Skeletal muscle satellite cell (primary cell): Measurements from ENCODE around the gene CFAP46.
"Not testable (repeated sequence)": the region's sequence is repeated elsewhere in the genome, so short reads cannot be mapped to it uniquely, and the experiment has no call there.

Experiments used
- H3K27me3 ChIP-seq: 2 replicates; pipeline ENCODE4 v1.7.0; 2013; ENCODE audit warnings: low read length; ENCODE audit not compliant: control insufficient read depth, insufficient read depth
- H3K36me3 ChIP-seq: 2 replicates; pipeline ENCODE4 v1.7.0; 2013; ENCODE audit warnings: mild to moderate bottlenecking, control low read depth, low read length; ENCODE audit not compliant: insufficient read depth
- H3K4me1 ChIP-seq: 2 replicates; pipeline ENCODE4 v1.7.0; 2013; ENCODE audit warnings: low read length; ENCODE audit not compliant: control insufficient read depth, insufficient read depth
- H3K4me2 ChIP-seq: 2 replicates; pipeline ENCODE4 v1.7.0; 2013; ENCODE audit warnings: mild to moderate bottlenecking, low read length
- H3K4me3 ChIP-seq: 2 replicates; pipeline ENCODE4 v1.7.0; 2013; ENCODE audit warnings: low read length
- H3K9ac ChIP-seq: 2 replicates; pipeline ENCODE4 v1.7.0; 2013; ENCODE audit warnings: mild to moderate bottlenecking, low read depth, low read length, moderate library complexity
- H3K9me3 ChIP-seq: replicated peaks from 2 replicates; pipeline ENCODE4 v1.7.0; 2013; ENCODE audit warnings: mild to moderate bottlenecking, control low read depth, low read length

Gene CFAP46

DNA sequence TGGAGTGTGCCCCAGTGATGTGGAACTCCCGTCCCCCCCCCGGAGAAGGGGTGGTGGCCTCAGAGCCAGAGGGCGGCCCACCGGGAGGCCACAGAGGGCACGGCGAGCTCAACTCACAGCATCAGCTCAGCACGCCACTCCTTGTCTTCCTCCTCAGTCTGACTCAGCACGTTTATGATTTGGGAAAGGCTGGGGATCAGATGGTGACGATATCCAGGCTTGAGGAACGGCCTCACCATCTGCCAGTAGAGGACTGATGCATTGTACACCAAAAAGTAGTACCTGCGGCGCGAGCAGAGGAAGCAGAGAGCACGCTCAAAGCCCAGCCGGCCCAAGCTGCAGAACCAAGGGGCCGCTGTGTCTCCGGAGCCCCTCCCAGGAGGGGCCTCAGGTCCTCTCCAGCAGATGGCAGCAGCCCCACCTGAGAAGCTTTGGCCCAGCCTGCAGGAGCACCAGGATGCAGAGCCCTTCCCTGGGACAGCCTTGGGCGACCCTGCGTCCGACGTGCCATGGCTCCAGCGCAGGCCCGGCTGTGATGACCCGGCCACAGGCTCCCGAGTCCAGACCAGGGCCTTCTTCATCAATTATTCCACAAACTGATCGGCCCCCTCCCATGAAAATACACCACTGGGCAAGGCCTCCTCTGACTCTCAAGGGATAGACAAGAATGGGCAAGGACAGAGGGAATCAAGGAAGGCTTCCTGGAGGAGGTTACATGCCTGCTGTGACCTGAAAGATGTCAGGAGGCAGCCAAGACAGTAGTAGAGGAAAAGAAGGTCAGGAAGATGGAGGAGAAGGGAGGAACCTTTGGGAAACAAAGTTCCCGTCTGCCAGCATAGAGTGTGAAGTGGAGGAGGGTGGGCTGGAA lies 3.7 kb downstream of the CFAP46 start:
- no peak overlapping the region for H3K9ac ChIP-seq
- no peaks in the 10 kb centered on the region for H3K9me3 ChIP-seq
- no peaks in the 10 kb centered on the region for H3K36me3 ChIP-seq
- peaks cover 41% of the 10 kb centered on the region for H3K27me3 ChIP-seq
- H3K4me1 ChIP-seq, result no peaks in the 10 kb centered on the region
- H3K4me3 ChIP-seq, result no peak overlapping the region
- H3K4me2 ChIP-seq, result no peak overlapping the region

DNA sequence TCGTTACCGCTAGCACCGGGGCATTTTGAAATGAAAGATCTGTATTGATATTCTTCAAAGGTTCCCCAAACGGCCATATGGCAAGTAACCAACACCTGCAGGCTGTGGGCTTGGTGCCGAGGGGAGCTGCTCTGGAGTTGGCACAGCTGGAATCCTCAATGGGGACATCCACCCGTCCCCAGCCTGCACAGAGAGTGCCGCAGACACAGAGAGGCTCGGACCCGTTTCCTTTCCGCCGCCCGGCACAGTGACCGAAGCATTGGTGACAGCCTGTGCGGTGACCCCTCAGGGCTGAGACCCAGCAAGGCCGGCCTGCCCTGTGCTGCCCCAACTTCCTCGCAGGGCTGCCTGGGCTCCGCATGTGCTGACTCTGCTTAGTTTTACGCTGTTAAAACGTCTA lies 4.5 kb downstream of the CFAP46 start:
- Histone ChIP-seq H3K27me3 (peaks cover 39% of the 10 kb centered on the region), H3K4me2 (no peak overlapping the region), H3K9me3 (no peaks in the 10 kb centered on the region), H3K36me3 (no peaks in the 10 kb centered on the region), H3K9ac (no peak overlapping the region), H3K4me3 (no peak overlapping the region), H3K4me1 (no peaks in the 10 kb centered on the region)

DNA sequence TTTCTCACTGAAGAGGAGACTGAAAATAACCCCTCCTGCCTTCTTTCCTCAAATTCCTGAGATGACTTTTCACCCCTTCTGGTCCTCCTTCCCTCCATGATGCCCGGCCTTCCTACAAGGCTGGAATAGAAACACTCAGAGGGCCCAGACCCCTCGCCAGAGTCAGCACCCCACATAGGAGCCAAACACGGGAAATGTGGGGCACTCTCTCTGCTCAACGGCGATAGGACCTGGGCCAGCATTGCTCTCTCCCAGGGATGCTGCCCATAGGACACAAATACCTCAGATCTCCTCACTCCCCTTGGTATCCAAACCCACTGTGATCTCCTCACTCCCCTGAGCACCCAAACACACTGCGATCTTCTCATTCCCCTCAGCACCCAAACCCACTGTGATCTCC lies 7.4 kb downstream of the CFAP46 start:
- H3K4me2 ChIP-seq, result no peak overlapping the region
- H3K36me3 ChIP-seq, result no peaks in the 10 kb centered on the region

DNA sequence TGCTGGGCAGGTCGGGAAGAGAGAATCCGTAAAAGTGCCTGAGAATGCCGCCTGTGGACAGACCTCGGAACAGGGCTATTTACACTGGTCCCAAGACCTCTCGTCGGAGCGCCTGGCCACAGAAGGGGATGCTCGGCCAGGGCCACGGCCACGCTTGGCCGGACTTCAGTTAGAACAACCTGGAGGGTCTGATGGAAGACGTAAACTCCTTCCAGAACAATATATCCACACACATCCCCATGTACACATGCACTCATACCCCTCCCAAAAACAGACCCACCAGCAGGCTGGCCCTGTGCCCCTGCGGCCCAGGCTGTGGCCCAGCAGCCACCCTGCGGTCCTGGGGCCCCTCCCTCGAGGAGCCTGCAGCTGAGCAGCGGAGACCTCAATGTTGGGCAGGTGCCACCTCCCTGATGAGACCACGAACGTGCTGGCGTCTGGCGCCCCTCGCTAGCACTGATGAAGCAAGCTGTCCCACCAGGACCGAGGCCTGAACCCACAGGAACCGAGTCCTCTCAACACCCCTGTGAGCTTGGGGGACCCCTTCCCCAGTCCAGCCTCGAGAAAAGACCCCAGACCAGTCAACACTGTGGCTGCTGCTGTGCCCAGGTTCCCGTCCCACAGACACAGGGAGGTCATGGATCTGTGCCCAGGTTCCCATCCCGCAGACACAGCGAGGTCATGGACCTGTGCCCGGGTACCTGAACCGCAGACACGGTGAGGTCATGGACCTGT lies 8.9 kb downstream of the CFAP46 start:
- H3K4me3 ChIP-seq, result no peak overlapping the region
- H3K36me3 ChIP-seq, result no peaks in the 10 kb centered on the region
- no peak overlapping the region for H3K4me2 ChIP-seq
- no peaks in the 10 kb centered on the region for H3K9me3 ChIP-seq
- H3K27me3 ChIP-seq, result peaks cover 18% of the 10 kb centered on the region
- no peaks in the 10 kb centered on the region for H3K4me1 ChIP-seq
- H3K9ac ChIP-seq, result no peak overlapping the region

More for the DNA sequence above, 7.4 kb downstream of the CFAP46 start:
- Histone ChIP-seq H3K4me3 (no peak overlapping the region), H3K9me3 (no peaks in the 10 kb centered on the region), H3K27me3 (peaks cover 21% of the 10 kb centered on the region), H3K9ac (no peak overlapping the region), H3K4me1 (no peaks in the 10 kb centered on the region)

DNA sequence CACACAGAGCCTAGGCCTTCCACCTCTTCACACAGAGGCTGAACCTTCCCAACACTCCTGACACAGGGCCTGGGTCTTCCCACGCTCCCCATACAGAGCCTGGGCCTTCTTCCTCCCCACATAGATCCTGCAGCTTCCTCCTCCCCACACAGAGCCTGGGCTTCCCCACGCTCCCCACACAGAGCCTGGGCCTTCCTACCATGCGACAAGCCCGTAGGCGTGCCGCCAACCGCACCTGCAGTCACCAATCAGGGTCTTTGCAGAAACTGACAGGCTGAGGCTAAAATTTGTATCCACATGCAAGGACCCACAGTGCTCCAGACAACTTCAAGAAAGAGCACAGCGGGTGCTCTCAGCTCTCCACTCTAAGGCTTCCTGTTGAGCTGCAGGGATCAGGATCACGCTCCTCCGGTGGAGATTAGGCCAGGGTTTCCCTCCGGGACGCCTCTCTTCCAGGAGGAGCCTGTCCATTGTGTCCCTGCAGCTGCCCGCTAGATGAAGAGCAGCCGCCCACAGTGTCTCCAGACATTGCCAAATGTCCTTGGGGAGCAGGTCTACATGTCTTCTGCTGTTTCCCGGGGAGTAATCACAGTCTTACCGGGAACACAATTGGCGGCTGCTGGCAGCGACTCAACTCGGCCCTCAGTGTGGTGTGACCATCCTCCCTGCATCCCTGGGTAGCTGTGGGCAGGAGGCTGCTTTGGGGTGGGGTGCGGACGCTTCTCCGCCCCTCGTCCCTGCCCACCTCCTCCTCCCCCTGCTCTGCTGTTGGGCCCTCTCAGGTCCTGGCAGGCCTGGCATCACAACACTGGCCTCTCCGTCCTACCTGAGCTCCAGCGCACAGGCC lies 9.7 kb downstream of the CFAP46 start:
- no peak overlapping the region for H3K4me3 ChIP-seq
- H3K4me2 ChIP-seq, result no peak overlapping the region
- H3K36me3 ChIP-seq, result no peaks in the 10 kb centered on the region
- H3K9ac ChIP-seq, result no peak overlapping the region
- no peaks in the 10 kb centered on the region for H3K4me1 ChIP-seq
- no peaks in the 10 kb centered on the region for H3K9me3 ChIP-seq
- H3K27me3 ChIP-seq, result peaks cover 12% of the 10 kb centered on the region

DNA sequence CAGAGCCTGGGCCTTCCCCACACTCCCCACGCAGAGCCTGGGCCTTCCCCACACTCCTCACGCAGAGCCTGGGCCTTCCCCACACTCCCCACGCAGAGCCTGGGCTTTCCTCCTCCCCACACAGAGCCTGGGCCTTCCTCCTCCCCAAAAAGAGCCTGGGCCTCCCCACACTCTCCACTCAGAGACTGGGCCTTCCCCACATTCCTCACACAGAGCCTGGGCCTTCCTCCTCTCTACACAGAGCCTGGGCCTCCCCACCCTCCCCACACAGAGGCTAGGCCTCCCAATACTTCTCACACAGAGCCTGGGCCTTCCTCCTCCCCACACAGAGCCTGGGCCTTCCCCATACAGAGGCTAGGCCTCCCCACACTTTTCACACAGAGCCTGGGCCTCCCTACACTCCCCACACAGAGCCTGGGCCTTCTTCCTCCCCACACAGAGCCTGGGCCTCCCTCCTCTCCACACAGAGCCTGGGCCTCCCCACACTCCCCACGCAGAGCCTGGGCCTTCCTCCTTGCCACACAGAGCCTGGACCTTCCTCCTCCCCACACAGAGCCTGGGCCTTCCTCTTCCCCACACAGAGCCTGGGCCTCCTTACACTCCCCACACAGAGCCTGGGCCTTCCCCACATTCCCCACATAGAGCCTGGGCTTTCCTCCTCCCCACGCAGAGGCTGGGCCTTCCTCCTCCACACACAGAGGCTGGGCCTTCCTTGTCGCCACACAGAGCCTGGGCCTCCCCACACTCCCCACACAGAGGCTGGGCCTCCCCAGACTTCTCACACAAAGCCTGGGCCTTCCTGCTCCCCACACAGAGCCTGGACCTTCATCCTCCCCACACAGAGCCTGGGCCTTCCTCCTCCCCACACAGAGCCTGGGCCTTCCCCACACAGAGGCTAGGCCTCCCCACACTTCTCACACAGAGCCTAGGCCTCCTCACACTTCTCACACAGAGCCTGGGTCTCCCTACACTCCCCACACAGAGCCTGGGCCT lies 10.8 kb downstream of the CFAP46 start:
- H3K4me1 ChIP-seq, H3K9ac ChIP-seq, H3K36me3 ChIP-seq, H3K4me2 ChIP-seq, H3K9me3 ChIP-seq, H3K4me3 ChIP-seq: not testable (repeated sequence)
- peaks cover 13% of the 10 kb centered on the region for H3K27me3 ChIP-seq

DNA sequence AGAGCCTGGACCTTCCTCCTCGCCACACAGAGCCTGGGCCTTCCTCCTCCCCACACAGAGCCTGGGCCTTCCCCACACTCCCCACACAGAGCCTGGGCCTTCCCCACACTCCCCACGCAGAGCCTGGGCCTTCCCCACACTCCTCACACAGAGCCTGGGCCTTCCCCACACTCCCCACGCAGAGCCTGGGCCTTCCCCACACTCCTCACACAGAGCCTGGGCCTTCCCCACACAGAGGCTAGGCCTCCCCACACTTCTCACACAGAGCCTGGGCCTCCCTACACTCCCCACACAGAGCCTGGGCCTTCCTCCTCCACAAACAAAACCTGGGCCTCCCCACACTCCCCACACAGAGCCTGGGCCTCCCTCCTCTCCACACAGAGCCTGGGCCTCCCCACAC lies 11.7 kb downstream of the CFAP46 start:
- H3K36me3 ChIP-seq, H3K4me2 ChIP-seq, H3K4me3 ChIP-seq, H3K4me1 ChIP-seq, H3K9me3 ChIP-seq, H3K9ac ChIP-seq: not testable (repeated sequence)
- H3K27me3 ChIP-seq, result peaks cover 16% of the 10 kb centered on the region

DNA sequence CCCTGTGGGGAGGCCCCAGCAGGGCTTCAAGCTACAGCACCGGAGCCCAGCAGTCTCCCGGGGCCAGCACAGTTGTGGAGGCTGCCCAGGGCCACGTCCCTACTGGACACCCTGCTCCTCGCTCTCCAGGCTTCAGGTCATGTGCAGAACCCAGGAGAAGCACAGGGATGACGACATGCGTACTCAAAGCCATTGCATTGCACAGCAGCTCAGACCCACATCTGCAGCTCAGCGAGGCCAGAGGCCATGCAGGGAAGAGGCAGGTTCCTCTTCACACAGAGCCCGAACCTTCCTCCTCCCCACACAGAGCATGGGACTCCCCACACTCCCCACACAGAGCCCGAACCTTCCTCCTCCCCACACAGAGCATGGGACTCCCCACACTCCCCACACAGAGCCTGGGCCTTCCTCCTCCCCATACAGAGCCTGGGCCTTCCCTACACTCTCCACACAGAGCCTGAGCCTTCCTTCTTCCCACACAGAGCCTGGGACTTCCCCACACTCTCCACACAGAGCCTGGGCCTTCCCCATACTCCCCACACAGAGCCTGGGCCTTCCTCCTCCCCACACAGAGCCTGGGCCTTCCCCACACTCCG lies 12.3 kb downstream of the CFAP46 start:
- no peak overlapping the region for H3K9ac ChIP-seq
- H3K27me3 ChIP-seq, result peaks cover 16% of the 10 kb centered on the region
- no peak overlapping the region for H3K4me2 ChIP-seq
- H3K36me3 ChIP-seq, result no peaks in the 10 kb centered on the region
- no peak overlapping the region for H3K4me3 ChIP-seq
- no peaks in the 10 kb centered on the region for H3K4me1 ChIP-seq
- H3K9me3 ChIP-seq, result no peaks in the 10 kb centered on the region

DNA sequence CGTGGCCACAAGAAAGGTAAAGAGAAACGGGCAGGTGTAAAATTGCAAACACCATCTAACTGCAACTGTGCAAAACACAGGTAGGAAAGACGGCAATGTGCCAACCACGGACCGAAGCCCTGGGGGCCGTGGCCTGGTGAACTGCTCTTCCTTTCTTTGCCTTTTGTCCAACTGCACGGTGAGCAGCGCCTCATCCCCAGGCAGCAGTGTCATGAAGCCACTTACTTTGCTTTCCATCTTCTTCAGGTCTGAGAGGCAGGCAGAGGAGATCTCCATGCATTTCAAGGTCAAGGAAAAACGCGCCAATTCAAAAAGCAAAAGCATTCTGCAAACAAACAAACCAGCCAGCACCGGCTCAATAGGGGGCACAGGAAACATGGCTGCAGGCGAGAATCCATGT lies 12.9 kb downstream of the CFAP46 start:
- Histone ChIP-seq H3K9me3 (no peaks in the 10 kb centered on the region), H3K27me3 (peaks cover 16% of the 10 kb centered on the region), H3K4me2 (no peak overlapping the region), H3K4me3 (no peak overlapping the region), H3K9ac (no peak overlapping the region), H3K4me1 (no peaks in the 10 kb centered on the region), H3K36me3 (no peaks in the 10 kb centered on the region)

DNA sequence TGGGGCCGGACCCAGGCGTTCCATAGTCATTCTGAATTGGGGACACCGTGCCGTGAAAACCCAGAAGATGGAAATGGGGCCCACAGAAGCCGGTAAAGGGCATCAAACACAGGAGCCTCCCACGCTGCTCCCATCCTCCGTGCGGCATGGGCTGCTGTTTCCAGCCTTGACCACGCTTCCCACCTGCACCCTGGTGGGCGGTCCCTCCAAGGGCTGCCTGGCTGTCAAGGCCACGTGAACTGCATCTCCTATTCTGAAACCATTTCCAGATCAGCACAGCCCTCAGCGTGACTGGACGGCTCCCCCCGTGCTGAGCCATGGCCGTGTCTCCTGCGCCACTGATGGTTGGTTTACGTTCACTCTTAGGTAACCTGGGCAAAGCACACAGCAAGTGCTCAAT lies 14.1 kb downstream of the CFAP46 start:
- Histone ChIP-seq H3K9ac (no peak overlapping the region), H3K4me3 (no peak overlapping the region), H3K27me3 (peaks cover 16% of the 10 kb centered on the region), H3K4me1 (no peaks in the 10 kb centered on the region), H3K36me3 (no peaks in the 10 kb centered on the region), H3K4me2 (no peak overlapping the region), H3K9me3 (no peaks in the 10 kb centered on the region)
